ENCODE results near the gene NFATC1.

Gene NFATC1

GRCh38 chr18:79560042-79560860, 164.5 kb downstream of the NFATC1 start:
- no peak for DNase-seq

GRCh38 chr18:79560861-79561210, 165.1 kb downstream of the NFATC1 start:
- no peak for DNase-seq

GRCh38 chr18:79563949-79564348, 168.2 kb downstream of the NFATC1 start:
- DNase-seq = no peak

GRCh38 chr18:79564441-79564840, 168.7 kb downstream of the NFATC1 start:
- DNase-seq = no peak

- peak; percentile 60 for DNase-seq
Measured at GRCh38 chr18:79566771-79567431, 171.2 kb downstream of the NFATC1 start.

- peak; percentile 85 for DNase-seq
Measured at GRCh38 chr18:79567481-79568147, 171.9 kb downstream of the NFATC1 start.

- DNase-seq = no peak
Measured at GRCh38 chr18:79568543-79569205, 172.9 kb downstream of the NFATC1 start.

GRCh38 chr18:79569720-79570119, 174.0 kb downstream of the NFATC1 start:
- DNase-seq = no peak

- peak; percentile 52 for DNase-seq
Measured at GRCh38 chr18:79570266-79571201, 174.8 kb downstream of the NFATC1 start.

- no peak for DNase-seq
Measured at GRCh38 chr18:79571211-79572092, 175.7 kb downstream of the NFATC1 start.

- DNase-seq = no peak
Measured at GRCh38 chr18:79572093-79572780, 176.5 kb downstream of the NFATC1 start.

GRCh38 chr18:79572848-79573451, 177.2 kb downstream of the NFATC1 start:
- DNase-seq = no peak

- no peak for DNase-seq
Measured at GRCh38 chr18:79573921-79574491, 178.3 kb downstream of the NFATC1 start.

- no peak for DNase-seq
Measured at GRCh38 chr18:79574938-79575525, 179.3 kb downstream of the NFATC1 start.

- DNase-seq = peak; percentile 80
Measured at GRCh38 chr18:79575891-79576685, 180.4 kb downstream of the NFATC1 start.

GRCh38 chr18:79576686-79577351, 181.1 kb downstream of the NFATC1 start:
- peak; percentile 51 for DNase-seq

All from eye (tissue), 1 donor.